ENCODE results near the gene PTPRJ.

GRCh38 chr11:47986742-47987141 lies 6.4 kb downstream of the PTPRJ start:
- TF ChIP-seq, protein P1, sequence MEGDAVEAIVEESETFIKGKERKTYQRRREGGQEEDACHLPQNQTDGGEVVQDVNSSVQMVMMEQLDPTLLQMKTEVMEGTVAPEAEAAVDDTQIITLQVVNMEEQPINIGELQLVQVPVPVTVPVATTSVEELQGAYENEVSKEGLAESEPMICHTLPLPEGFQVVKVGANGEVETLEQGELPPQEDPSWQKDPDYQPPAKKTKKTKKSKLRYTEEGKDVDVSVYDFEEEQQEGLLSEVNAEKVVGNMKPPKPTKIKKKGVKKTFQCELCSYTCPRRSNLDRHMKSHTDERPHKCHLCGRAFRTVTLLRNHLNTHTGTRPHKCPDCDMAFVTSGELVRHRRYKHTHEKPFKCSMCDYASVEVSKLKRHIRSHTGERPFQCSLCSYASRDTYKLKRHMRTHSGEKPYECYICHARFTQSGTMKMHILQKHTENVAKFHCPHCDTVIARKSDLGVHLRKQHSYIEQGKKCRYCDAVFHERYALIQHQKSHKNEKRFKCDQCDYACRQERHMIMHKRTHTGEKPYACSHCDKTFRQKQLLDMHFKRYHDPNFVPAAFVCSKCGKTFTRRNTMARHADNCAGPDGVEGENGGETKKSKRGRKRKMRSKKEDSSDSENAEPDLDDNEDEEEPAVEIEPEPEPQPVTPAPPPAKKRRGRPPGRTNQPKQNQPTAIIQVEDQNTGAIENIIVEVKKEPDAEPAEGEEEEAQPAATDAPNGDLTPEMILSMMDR (IDR thresholded peaks at IDR 0.05; ENCODE audit: poor library complexity): no peak
- no peak for TF ChIP-seq EZH2 (IDR thresholded peaks at IDR 0.05; ENCODE audit: borderline replicate concordance)

Data from hepatocyte (in vitro differentiated cells).